ENCODE results near the gene MGMT.

DNA sequence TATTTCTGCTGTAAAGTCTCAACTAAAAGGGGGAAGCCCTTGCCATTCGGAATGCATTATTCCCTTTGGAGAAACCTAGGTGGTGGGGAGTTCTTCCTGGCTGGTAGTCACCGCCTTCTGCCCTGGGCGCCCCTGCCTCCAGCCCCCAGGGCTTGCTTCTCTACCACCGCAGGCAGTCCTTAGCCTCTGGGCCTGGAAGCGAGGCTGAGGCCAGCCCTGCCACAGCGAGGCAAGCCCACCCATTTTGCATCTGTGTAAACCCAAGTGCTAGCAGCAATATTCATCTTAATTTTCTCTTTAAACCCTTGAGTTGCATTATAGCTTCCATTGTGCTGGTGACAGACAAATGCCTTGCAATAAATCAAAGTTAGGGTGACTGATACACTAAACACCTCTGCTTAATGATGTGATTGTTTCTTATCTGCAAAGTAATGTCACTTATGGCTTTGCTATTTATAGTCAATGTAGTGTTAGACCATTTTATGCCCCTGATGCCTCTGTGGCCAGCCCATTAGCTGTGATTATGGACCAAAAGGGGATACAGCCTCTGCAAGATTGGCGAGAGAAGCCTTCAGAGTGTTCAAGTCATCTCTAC lies 26.2 kb upstream of the MGMT start:
- TF ChIP-seq, protein P1, sequence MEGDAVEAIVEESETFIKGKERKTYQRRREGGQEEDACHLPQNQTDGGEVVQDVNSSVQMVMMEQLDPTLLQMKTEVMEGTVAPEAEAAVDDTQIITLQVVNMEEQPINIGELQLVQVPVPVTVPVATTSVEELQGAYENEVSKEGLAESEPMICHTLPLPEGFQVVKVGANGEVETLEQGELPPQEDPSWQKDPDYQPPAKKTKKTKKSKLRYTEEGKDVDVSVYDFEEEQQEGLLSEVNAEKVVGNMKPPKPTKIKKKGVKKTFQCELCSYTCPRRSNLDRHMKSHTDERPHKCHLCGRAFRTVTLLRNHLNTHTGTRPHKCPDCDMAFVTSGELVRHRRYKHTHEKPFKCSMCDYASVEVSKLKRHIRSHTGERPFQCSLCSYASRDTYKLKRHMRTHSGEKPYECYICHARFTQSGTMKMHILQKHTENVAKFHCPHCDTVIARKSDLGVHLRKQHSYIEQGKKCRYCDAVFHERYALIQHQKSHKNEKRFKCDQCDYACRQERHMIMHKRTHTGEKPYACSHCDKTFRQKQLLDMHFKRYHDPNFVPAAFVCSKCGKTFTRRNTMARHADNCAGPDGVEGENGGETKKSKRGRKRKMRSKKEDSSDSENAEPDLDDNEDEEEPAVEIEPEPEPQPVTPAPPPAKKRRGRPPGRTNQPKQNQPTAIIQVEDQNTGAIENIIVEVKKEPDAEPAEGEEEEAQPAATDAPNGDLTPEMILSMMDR (IDR thresholded peaks at IDR 0.05; ENCODE audit: low read length): no peak
- TF ChIP-seq EZH2phosphoT487 (IDR thresholded peaks at IDR 0.05; ENCODE audit: low read length): no peak
